HG02870 (cell line): ENCODE measurements around the gene RNF208.
A peak's percentile ranks its signal among the peaks of the same experiment; 100 is the strongest.
"Not testable (repeated sequence)": the region's sequence is repeated elsewhere in the genome, so short reads cannot be mapped to it uniquely, and the experiment has no call there.

ENCODE experiments used
- ATAC-seq: cut with Tn5 transposase; IDR thresholded peaks from one replicate; pipeline ENCODE4 v1.9.1; 2021; ENCODE audit warnings: mild to moderate bottlenecking, moderate library complexity; ENCODE audit not compliant: unreplicated experiment

The RNF208 gene

GRCh38 chr9:137240318-137240840, 18.3 kb upstream of the RNF208 start:
- peak; percentile 13 for ATAC-seq

GRCh38 chr9:137239541-137240200, 17.6 kb upstream of the RNF208 start:
- ATAC-seq: not testable (repeated sequence)

DNA sequence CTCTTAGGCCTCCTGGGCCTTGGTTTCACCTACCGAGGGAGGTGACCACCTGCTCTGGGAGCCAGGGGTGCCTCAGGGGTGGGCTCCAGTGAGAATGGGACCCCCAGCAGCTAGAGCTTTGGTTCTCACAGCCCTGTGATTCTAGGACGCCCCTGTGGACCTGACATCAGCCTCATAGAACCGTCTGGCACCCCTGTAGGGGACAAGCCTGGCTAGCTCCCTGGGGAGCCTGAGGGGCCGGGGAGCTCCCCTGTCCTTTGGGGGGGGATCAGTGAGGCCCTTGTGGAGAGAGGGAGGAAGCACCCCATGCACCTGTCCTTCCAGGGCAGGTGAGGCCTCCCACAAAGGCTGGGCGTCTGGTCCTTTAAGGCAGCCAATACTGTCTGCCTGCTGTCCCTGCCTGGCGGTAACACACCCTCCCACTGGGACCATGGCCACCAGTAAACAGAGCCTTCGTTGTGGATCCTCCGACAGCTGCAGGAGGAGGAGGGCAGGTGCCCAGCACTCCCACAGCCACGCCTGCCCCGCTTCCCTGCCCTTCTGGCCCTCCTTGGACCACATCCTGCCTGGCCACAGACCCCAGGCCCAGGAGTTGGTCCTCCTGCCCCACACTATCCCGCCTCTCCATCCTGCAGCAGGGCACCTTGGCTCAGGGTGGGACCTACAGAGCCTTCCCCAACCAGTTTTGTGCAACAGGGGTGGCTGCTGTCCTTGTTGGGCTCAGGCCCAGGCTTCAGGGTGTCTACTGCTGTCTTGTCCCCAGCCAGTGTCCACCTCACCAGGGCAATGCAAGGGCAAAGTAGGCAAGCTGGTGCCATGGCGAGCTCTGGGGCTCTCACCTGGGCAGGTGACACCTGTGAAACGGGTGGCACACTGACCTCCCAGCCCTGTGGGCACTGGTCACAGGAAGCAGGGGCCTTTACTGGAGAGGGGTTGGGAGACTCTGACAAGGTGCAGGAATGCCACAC, 16.0 kb upstream of the RNF208 start:
- ATAC-seq: no peak

GRCh38 chr9:137236936-137237421, 14.9 kb upstream of the RNF208 start:
- no peak for ATAC-seq

DNA sequence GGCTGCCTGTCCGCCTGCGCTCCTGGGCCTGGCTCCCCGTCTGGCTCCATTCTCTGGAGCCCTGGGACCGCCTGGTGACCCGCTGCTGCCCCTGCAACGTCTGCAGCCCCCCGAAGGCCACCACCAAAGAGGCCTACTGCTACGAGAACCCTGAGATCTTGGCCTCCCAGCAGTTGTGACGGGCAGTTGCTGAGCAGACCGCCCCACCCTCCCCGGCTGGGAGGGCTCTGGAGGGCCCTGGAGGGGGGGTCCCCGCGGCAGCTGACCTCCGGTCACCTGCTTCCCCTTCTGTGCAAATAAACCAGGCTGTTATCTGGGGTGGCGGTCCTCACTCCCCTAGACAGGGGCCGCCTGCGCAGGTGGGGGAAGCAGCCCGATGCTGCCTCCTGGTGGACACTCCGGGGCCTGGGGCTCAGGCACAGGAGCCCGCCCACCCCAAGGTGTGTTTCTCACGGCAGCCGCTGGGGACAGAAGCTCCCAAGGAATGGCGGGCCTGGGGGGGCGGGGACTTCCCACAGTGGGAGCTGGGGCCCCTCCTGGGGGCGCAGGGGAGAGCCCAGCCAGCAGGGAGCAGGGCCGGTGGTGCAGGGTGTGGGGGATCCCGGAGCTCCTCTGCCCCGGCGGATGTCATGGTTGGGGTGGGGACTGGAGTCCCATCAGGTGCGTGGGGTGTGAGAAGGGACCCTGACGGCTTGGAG, 14.3 kb upstream of the RNF208 start:
- ATAC-seq: no peak

DNA sequence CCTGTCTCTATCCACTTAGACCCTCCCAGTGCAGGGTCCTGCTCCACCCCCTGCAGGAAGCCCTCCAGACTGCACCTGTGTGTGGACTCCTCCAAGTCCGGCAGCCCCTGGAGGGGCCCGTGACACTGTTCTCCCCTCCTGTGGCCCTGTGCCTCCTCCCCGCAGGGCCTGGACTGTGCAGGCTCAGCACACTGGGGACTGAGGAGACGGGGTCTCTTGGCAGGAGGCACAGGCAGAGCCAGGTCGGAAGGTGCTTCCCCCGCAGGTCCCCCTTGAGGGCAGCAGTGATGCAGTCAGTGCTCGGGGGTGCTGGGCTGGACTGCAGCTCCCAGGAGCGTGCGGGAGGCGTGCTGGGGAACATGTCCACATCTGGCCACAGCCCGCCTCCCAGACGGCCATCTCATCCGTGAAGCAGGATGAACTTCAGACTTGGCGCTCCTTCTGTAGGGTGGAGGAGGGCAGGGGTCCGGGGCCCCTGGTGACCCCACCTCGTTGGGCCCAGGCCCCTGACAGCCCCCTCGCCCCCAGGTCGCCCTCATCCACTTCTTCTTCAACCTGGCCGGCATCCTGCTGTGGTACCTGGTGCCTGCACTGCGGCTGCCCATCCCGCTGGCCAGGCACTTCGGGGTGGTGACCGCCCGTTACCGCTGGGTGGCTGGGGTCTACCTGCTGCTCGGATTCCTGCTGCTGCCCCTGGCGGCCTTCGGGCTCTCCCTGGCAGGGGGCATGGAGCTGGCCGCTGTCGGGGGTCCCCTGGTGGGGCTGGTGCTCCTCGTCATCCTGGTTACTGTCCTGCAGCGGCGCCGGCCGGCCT, 13.6 kb upstream of the RNF208 start:
- ATAC-seq: no peak

DNA sequence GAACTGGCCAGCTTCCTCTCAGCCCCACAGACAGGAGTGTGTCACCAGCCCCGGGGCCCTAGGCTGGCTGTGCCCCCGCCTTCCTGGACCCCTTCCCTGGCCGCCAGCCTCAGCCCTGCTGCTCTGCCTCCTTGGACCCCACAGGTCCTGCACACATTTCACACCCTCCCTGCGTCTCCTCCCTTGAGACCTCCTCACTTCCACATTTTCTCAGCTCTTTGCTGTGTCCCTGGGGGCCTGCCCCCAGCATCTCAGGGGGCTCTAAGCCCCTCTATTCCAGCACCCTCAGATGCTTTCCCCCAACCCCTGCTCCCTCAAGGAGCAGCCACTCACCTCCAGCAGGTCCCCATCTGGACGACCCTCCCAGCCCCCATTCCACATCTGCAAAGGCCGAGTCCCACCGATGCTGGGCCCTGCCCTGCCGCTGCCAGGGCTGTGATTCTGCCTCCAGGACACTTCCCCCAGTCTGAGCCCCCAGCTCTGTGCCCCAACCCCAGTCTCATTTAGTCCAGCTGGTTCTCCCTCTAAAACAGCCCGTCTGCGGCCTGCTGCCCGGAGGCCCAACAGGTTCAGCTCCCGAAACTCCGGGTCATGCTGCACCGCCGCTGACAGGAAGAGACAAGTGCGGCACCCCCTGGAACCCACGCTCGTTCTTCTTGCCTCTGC, 12.9 kb upstream of the RNF208 start:
- ATAC-seq: no peak

DNA sequence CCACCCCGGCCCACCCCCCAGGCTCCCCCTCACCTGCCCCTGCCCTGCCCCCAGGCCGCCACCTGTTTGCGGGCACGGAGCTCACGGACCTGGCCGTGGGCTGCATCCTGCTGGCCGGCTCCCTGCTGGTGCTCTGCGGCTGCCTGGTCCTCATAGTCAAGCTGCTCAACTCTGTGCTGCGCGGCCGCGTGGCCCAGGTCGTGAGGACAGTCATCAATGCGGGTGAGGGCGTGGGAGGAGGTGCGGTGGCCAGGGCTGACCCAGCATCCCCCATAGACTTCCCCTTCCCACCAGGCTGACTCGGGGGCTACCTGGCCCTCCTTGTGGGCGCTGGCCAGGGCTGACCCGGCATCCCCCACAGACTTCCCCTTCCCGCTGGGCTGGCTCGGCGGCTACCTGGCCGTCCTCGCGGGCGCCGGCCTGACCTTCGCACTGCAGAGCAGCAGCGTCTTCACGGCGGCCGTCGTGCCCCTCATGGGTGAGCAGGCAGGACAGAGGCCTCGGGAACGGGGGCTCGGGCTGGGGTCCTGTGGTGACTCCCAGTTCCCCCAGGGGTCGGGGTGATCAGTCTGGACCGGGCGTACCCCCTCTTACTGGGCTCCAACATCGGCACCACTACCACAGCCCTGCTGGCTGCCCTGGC, 12.1 kb upstream of the RNF208 start:
- ATAC-seq: no peak

GRCh38 chr9:137233143-137233980, 11.3 kb upstream of the RNF208 start:
- no peak for ATAC-seq

DNA sequence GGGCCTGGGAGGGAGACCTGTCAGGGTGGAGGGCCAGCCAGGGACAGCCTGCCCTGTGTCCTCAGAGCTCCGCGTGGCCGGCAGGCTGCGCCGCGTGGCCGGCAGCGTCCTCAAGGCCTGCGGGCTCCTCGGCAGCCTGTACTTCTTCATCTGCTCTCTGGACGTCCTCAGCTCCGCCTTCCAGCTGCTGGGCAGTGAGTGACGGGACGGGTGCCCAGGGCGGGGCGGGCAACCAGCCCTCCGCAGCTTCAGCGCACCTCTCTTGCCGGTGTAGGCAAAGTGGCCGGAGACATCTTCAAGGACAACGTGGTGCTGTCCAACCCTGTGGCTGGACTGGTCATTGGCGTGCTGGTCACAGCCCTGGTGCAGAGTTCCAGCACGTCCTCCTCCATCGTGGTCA, 10.5 kb upstream of the RNF208 start:
- no peak for ATAC-seq

- no peak for ATAC-seq
These were observed 10.1 kb upstream of the RNF208 start for GRCh38 chr9:137232101-137232500.

- no peak for ATAC-seq
These were observed 9.5 kb upstream of the RNF208 start for GRCh38 chr9:137231372-137232039.

- no peak for ATAC-seq
These were observed 8.8 kb upstream of the RNF208 start, which contains the start of gene SLC34A3 for GRCh38 chr9:137230705-137231371. Gene SLC34A3, plus strand, starts transcription at chr9:137230901. Its CDS starts 802 bp downstream, at chr9:137231703.

DNA sequence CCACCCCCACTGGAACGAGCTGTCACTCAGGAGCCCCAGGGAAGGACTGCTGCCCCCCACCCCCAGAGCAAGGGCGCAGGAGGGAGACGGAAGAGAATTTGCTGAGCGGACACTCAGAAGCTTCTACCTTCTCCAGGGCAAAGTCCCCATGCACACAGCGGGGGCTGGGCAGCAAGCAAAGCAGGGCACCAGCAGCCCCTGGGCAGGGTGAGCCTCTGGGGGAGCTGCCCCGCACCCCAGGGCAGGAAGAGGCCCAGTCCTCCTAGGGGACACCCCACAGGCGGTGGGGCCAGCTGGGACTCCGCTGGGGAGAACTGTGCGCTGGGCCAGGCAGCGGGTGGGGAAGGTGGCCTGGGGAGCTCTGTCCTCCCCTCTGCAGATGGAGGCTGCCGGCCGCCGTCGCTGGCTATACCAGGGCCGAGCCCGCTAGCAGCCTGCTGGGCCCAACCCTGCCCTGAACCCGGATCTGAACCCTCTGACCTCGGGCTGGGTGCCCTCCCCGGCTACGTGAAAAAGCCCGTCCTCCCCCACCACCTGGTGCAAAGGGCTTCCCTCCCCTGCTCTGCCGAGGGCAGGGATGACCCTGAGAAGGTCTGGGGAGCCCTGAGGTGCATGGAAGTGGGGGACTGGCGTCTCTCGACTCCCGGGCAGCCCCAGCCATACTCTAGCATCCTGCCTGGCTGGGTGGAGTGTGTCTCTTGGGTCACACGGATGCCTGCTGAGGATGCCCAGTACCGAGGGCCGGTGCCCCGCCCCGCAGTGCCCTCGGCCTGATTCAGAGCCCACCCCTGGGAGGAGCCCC, 8.1 kb upstream of the RNF208 start:
- ATAC-seq: no peak

DNA sequence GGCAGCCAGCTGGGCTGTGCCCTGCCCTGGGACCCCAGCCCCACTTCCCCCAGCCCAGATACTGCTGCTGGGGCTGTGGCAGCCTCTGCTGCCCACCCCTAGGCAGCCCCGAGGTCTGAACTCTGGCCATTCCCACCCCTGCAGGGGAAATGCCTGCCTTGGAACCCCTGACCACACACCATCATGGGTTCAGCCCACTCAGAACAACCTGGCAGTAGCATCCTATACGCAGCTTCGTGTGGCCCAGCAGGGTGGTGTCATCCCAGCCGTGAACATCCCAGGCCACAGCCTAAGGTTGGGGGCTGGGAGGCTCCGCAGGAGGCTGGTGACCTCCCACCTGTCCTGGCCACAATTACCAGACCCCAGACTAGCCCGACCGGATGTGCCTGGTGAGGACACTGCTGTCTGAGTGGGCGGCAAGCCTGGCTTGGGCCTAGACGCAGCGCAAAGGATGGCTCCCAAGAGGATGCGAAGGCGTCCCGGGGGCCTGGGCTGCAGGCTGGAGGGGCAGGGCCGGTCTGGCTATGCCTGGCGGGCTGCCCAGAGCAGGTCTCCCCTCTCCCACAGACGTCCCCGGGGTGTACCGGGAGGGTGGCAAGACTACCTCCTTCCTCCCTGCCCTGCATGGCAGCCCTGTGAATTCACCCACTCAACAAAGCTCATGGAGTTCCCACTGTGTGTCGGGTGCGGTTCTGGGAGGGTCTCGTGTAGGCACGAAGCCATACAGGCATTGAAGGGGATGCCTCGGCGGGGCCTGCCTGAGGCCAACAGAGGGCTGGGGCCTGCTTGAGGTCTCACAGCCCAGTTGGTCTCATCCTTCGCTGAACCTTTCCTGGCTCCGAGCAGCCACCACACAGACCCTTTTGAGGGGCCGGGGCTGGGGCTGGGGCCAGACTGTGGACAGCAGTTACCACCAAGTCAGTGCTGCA, 7.2 kb upstream of the RNF208 start:
- ATAC-seq: no peak
